GM13976 (cell line): Measurements from ENCODE around the gene TYW1B.
"Not testable (repeated sequence)": the region's sequence is repeated elsewhere in the genome, so short reads cannot be mapped to it uniquely, and the experiment has no call there.

Experiments
- DNase-seq: peaks from one replicate; pipeline ENCODE4 v3.0.0; 2012; ENCODE audit warnings: low spot score
- in situ Hi-C: fragments of 300-500 bp; cut with MboI; formaldehyde crosslinking; loops from one replicate; pipeline ENCODE4 v1.12.0; 2022; ENCODE audit warnings: low sequenced_read_pairs, mixed read lengths, inconsistent platforms; ENCODE audit not compliant: unreplicated experiment
- TF ChIP-seq, protein P1 (sequence below): IDR thresholded peaks from 2 replicates; pipeline ENCODE4 v1.5.1; 2012; ENCODE audit warnings: borderline replicate concordance, mild to moderate bottlenecking; ENCODE audit not compliant: insufficient read depth; ENCODE audit errors: extremely low read depth, missing control alignments, control extremely low read depth

The TYW1B gene

DNA sequence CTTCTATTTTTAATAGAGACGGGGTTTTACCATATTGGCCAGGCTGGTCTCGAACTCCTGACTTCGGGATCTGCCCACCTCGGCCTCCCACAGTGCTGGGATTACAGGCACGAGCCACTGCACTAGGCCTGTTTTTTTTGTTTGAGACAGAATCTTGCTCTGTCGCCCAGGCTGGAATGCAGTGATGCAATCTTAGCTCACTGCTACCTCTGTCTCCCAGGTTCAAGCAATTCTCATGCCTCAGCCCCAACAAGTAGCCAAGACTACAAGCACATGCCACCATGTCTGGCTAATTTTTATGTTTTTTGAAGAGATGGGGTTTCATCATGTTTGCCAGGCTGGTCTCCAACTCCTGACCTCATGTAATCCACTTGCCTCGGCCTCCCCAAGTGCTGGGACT, 73.7 kb downstream of the TYW1B start:
- in situ Hi-C loops: no loop called here
- DNase-seq: no peak
- TF ChIP-seq, protein P1, sequence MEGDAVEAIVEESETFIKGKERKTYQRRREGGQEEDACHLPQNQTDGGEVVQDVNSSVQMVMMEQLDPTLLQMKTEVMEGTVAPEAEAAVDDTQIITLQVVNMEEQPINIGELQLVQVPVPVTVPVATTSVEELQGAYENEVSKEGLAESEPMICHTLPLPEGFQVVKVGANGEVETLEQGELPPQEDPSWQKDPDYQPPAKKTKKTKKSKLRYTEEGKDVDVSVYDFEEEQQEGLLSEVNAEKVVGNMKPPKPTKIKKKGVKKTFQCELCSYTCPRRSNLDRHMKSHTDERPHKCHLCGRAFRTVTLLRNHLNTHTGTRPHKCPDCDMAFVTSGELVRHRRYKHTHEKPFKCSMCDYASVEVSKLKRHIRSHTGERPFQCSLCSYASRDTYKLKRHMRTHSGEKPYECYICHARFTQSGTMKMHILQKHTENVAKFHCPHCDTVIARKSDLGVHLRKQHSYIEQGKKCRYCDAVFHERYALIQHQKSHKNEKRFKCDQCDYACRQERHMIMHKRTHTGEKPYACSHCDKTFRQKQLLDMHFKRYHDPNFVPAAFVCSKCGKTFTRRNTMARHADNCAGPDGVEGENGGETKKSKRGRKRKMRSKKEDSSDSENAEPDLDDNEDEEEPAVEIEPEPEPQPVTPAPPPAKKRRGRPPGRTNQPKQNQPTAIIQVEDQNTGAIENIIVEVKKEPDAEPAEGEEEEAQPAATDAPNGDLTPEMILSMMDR: no peak

DNA sequence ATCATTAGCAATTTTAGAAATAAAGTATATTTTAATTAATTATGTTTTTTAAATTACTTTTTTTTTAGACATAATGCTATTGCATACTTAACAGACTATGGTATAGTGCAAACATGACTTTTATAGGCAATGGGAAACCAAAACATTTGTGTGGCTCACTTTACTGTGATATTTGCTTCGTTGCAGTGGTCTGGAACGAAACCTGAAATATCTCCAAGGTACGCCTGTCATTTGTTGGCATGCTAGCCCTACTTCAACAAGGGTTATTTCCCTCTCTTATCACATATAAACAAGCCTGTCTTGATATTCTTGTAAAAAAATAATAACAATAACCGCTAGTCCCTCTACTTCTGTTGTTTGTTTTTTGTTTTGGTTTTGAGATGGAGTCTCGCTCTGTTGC, 74.2 kb downstream of the TYW1B start:
- TF ChIP-seq, protein P1: no peak
- in situ Hi-C loops: no loop called here

DNA sequence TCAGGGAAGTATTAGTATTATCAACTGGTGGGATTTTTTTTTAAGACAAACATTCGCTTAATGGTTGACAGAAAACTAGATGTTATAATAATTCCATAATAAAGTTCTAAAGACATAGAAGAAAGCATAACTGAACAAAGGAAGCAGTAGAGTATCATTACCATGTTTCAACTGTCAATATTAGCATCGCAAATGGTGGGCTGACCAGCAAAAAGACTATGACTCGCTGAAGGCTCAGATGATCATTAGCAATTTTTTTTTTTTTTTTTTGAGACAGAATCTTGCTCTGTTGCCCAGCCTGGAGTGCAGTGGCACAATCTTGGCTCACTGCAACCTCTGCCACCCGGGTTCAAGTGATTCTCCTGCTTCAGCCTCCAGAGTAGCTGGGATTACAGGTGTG, 74.8 kb downstream of the TYW1B start:
- in situ Hi-C loops: not testable (repeated sequence)

More for the DNA sequence above, 74.2 kb downstream of the TYW1B start:
- DNase-seq: no peak

DNA sequence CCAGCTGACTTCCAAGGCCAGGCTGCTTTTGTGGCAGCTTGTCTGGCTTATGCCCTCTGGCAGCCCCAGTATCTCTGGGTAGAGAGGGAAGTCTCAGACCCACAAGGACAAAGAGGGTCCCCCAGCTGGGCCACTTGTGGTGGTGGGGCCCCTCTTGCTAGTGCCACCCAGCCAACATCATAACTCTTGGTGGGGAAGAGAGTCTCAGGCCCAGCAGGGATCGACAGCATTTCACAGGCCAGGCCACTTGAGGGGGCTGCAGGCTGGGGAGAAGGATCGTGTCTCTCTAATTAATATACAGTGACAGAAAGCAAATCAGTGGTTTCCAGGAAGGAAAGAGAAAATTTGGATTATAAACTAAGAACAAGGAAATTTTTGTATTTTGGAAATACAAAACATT, 76.0 kb downstream of the TYW1B start:
- TF ChIP-seq, protein P1: no peak
- in situ Hi-C loops: no loop called here
- no peak for DNase-seq

More for the DNA sequence above, 74.8 kb downstream of the TYW1B start:
- not testable (repeated sequence) for DNase-seq

DNA sequence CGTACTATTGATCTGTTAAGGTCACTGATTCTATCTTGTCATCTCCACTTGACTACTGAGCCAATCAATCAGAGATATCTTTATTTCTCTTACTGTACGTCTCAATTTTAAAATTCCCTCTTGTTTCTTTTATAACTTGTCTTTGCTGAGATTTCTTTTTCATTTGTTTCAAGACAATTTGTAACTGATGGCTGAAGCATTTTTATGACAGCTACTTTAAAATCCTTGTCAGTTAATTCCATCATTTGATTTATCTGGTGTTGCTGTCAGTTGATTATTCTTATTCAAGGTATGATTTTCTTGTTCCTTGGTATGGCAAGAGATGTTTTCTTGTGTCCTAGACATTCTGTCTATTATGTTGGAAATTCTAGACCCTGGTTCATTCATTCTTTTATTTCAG, 76.6 kb downstream of the TYW1B start:
- TF ChIP-seq, protein P1: no peak
- in situ Hi-C loops: no loop called here
- no peak for DNase-seq

DNA sequence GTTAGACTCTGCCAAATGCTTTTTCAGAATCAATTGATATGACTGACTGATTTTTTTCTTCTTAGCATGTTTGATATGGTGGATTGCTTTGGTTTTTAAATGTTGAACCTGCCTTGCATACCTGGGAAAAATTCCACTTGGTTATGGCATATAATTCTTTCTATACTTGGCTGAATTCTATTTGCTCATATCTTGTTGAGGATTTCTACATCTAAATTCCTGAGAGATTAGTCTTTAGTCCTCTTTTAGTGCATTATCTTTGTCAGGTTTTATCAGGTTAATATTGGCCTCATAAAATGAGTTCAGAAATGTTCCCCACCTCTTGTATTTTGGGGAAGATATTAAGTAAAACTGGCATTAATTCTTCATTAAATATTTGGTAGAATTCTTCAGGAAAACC, 79.4 kb downstream of the TYW1B start:
- DNase-seq, in situ Hi-C loops: not testable (repeated sequence)

DNA sequence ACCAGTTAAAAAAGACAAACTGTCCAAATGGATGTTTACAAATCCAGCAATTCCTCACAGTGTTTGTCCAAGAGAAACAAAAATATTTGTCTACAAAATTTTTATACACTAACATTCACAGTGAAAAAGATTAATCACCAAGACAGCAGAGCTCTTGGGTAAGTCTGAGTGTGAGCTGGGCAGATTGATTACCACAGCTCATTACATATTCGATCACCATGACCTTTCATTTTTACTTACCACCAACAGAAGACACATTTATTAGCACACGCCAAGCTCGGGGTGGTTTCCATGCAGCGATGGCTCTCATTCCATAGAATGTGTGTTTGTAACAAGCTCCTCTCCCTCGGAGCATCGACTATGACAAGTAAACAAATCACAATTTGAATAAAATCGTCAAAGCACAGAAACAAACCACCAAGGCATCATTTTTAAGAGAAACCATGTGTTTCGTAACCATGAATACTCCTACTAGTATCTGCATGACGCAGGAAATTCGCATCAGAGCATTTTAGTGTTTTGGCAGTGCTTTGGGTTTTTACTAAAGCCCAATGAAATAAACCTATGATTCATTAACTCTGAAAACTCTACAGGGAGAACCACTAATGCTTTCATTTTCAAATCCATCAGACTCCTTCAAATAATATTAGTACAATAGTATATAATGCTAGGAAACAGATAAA, 83.6 kb downstream of the TYW1B start:
- in situ Hi-C loops, DNase-seq: not testable (repeated sequence)

DNA sequence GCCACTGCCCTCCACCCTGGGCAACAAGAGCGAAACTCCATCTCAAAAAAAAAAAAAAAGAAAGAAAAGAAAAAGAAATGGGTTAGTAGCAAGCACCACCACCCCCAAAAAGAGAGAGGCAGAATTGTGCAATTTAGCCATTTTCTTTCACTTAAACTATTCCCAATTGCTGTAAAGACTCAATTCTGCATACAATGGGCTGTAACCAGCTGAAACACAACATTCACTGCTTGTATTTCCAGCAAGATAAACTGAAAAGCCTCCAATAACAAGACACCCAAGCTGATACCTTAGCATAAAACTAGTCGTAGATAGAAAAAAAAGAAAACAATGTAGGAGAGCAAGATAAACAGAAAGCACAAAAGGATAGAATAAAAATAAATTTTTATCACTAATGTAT, 84.2 kb downstream of the TYW1B start:
- in situ Hi-C loops, DNase-seq: not testable (repeated sequence)

DNA sequence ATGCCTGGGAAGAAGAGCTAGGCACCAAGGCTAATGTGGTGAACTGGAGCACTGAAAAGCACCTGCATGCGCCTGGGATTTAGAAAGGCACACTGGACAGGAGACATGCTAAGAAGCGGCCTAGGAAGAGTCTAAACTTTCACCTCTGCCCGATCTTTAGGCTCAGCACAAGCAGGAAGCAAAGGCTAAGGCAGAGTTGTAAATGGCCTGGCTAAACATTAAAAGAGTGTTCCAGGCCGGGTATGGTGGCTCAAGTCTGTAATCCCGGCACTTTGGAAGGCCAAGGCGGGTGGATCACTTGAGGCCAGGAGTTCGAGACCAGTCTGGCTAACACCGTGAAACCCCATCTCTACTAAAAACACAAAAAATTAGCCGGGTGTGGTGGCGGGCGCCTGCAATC, 88.3 kb downstream of the TYW1B start:
- in situ Hi-C loops, DNase-seq: not testable (repeated sequence)

DNA sequence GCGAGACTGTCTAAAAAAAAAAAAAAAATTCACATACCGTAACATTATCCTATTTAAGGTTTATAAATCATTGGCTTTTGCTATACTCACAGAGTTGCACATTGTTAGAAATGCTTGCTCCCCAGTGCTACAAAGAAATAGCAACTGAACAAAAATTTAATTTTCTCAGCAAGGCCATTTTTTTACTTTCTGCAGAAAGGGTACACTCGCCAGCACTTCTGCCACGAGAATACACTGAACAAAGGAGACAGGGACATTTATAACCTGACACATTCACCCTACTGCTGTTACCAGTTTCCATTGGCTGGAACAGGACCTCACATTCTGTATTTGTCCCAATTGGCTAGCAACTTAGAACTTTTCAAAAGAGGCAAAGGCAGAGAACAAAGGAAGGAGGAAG, 92.1 kb downstream of the TYW1B start:
- DNase-seq, in situ Hi-C loops: not testable (repeated sequence)

DNA sequence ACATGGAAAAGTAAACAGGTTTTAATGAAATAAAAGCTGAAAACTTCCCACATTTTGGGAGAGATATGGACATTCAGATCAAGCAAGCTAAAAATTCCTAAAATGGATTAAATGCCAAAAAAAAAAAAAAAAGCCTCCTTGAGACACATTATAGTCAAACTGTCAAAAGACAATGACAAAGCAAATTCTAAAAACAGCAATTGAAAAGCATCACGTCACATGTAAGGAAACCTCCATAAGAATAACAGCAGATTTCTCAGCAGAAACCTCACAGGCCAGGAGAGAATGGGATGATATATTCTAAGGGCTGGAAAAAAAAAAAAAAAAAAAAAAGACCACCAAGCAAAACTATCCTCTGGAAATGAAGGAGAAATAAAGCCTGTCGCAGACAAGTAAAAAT, 97.2 kb downstream of the TYW1B start:
- DNase-seq, in situ Hi-C loops: not testable (repeated sequence)

DNA sequence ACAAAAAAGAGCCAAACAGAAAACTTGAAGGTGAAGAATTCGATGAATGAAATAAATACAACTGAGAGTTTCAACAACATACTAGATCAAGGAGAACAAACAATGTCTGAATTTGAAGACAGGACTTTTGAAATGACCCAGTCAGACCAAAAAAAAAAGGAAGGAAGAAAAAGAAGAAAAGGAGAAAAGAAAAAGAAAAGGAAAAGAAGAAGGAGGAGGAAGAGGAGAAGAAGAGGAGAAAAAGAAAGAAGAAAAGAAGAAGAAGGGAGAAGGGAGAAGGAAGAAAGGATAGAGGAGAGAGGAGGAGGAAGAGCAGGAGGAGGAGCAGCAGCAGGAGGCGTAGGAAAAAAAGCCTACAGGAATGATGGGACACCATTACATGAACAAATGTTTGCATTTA, 97.6 kb downstream of the TYW1B start:
- DNase-seq, in situ Hi-C loops: not testable (repeated sequence)

DNA sequence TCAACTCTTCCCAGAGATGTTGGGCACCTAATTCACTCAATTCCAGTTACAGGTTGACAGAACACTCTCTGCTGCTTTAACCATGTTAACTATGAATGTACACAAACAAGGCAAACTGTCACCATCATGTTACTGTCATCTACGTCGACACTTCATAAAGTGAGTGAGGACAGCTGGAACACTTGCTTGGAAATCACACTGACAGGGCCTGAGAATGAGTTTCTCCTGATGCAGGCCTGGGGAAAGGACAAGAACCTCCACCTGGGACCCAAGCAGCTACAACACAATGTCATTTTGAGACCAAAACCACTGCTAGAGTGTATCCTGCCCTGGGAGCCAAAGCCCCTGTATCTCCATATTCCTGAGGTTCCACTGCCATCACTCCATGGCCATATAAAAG, 98.9 kb downstream of the TYW1B start:
- DNase-seq, in situ Hi-C loops: not testable (repeated sequence)

DNA sequence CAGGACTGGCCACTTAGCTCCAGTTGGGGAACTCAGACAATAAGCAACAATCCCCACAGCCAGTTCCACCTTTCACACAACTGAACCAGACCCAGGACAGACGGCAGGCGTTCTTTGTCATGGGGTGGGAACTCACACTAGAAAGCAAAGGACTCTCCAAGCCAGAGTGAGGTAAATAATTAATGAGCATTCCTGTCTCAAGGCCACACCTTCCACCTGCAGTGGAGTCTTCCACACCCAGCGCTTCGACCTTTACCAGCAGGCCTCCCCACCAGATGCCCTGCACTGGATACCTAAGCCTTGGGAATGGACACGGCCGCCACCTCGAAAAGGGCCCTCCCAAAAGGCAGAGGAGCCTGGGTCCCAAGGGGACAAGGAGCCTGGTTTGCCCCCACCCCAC, 105.3 kb downstream of the TYW1B start:
- DNase-seq, in situ Hi-C loops: not testable (repeated sequence)
